Measurements from ENCODE around the gene TENT5C.

DNA sequence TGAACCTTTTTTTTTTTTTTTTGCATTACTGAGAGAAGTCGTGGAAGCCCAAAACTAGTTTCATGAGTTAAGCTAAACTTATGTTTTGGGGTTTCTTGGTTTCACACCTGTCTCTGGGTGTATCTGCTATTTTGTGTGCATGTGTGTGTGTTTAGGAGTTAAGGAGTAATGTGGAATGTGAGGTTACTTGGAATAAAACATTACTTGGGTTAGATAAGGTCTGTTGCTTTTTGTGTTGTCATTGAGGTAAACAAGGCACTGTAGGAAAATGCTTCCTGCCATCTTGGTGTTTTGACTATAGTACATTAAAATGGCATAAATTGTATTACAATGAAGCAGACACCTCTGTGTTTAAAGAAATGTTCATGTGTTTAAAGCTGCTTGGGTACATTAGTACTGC is 2.9 kb downstream of the TENT5C start:
- TF ChIP-seq, protein P1, sequence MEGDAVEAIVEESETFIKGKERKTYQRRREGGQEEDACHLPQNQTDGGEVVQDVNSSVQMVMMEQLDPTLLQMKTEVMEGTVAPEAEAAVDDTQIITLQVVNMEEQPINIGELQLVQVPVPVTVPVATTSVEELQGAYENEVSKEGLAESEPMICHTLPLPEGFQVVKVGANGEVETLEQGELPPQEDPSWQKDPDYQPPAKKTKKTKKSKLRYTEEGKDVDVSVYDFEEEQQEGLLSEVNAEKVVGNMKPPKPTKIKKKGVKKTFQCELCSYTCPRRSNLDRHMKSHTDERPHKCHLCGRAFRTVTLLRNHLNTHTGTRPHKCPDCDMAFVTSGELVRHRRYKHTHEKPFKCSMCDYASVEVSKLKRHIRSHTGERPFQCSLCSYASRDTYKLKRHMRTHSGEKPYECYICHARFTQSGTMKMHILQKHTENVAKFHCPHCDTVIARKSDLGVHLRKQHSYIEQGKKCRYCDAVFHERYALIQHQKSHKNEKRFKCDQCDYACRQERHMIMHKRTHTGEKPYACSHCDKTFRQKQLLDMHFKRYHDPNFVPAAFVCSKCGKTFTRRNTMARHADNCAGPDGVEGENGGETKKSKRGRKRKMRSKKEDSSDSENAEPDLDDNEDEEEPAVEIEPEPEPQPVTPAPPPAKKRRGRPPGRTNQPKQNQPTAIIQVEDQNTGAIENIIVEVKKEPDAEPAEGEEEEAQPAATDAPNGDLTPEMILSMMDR (IDR thresholded peaks at IDR 0.05), result no peak
- TF ChIP-seq POLR2A (IDR thresholded peaks at IDR 0.05), result no peak

Data from suprapubic skin (tissue), 3 donors.